GM21423 (cell line): ENCODE data around the gene RABGAP1.

Source experiments
- ATAC-seq: cut with Tn5 transposase; IDR thresholded peaks from one replicate; pipeline ENCODE4 v1.9.1; 2021; ENCODE audit warnings: mild to moderate bottlenecking, moderate library complexity; ENCODE audit not compliant: unreplicated experiment

The RABGAP1 gene

DNA sequence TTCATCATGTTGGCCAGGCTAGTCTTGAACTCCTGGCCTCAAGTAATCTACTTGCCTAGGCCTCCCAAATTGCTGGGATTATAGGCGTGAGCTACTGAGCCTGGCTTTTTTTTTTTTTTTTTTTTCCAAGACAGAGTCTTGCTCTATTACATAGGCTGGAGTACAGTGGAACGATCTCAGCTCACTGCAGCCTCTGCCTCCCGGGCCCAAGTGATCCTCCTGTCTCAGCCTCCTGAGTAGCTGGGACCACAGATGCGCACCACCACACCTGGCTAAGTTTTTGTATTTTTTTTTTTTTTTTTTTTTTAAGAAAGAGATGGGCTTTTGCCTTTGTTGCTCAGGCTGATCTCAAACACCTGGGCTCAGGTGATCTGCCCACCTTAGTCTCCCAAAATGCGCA is 66.4 kb downstream of the RABGAP1 start:
- no peak for ATAC-seq

DNA sequence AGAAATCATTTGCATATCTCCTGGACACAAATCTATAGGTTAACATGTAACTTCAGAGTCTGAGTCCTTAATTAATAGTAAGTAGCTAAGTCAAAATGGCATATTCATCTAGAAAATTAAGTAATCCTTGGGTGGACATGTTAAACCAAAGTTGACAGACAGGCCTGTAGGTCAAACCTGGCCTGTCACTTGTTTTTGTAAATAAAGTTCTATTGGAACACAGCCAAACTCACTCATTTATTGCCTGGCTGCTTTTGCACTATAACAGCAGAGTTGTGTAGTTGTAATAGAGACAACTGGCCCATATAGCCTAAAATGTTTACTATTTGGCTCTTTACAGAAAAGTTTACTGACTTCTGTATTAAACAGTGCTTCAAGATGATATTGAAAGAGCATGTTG is 68.1 kb downstream of the RABGAP1 start:
- no peak for ATAC-seq

DNA sequence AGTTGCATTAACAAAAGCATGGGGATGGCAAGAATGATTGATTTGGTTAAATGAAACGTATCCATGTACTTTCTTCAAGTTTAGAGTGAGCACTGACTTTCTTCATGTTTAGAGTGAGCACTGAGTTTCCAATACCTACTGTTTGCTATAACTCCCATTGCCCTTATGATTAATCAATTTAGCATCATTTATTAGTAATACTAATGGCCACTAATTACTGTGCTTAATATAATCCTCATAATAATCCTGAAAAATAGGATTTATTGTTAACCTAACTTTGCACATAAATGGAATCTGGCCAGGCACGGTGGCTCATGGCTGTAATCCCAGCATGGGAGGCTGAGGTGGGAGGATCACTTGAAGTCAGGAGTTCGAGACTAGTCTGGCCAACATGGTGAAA is 70.6 kb downstream of the RABGAP1 start:
- ATAC-seq: no peak

DNA sequence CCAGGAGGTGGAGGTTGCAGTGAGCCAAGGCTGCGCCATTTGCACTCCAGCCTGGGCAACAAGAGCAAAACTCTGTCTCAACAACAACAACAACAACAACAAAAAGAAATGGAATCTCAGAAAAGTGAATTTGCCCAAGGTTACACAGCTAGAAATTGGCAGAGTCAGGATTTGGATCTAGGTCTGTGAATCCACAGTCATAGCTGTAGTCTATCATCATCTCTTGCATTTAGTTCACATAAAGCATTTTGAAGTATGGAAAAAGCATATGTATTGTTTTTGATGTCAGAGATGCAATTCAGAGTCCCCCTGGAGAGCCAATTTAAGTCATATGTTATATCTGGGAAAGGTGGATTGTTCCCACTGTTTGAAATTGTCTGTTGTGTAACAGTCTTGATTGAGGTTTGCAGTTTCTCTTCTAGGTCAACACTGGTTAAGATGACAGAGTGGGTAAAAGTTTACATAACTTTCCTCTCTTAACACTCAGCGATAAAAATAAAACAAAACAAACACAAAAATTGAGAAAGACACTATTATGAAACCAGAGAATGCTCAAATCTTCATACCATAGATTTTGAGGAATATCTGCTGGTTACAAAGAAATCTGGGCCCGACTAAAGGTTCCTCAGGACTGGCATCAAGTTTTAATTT is 71.2 kb downstream of the RABGAP1 start:
- ATAC-seq: no peak

DNA sequence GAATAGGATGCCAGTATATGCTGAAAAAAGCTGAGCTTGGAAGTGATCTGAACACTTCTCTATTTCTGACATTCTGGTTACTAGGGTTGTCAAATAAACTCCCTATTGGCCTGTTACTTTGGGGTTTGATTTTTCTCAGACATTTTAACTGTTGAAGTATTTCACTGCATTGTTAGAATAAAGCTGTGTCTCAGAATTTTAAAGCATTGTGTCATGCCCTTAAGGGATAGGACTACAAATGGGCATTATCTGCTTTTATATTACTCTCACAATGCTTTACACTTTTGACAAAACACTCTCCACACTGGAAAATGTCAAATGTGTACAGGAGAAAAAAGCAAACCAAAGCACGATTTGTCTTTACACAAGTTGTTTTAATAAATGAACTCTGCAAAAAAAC is 75.8 kb downstream of the RABGAP1 start:
- no peak for ATAC-seq

DNA sequence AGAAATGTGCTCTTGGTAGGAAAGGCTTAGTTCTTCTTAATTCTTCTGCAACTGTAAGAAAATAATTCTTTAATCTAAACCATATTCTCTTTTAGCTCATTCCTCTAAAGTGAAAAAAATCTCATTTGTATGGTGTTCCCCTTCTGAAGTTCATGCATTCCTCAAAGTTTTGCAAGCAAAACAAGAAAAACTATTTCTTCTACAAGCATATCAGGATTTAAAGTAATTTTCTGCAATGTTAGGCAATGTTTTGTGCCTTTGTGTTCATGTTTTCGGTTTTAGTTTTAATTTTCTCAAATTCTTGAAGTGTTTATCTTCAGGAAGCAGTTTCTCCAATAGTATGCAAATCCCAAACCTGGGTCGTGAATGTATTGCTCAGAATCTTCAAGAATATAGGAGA is 80.0 kb downstream of the RABGAP1 start:
- no peak for ATAC-seq

DNA sequence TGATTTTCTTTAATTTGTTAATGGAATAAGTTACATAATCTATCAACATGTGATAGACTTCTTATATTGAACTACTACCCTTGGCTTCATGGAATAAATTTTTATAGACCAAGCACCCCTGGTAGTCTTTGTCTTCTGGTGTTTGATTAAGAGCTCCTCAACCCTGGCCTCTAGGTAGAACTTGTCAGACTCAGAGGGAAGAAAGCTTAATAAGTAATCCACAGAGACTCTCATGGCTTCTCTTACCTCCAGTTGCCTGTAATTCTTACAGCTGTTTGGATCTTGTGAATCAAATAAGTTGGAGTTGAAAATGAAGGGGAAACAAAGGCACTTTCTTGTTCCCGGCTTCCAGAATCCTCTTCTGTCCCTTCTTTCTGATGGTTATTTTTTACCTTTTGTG is 85.6 kb downstream of the RABGAP1 start:
- no peak for ATAC-seq

DNA sequence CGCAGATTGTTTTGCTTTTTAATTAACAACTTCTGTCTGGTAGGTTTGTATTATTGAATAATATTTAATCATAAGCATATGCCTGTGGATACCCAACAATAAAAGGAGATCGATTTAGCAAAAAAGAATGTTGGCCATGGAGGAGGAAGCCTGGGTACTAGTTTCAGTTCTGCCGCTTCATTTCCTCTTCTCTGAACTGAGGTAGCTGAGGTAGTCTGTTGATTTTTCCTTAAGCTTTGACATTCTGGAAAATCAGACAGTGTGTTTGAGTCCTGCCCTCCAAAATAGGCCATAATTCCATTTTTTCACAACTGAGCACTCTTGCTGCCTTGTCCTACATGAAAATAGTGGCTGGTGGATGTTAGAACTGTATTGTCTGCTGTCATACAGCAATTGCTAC is 86.7 kb downstream of the RABGAP1 start:
- no peak for ATAC-seq

DNA sequence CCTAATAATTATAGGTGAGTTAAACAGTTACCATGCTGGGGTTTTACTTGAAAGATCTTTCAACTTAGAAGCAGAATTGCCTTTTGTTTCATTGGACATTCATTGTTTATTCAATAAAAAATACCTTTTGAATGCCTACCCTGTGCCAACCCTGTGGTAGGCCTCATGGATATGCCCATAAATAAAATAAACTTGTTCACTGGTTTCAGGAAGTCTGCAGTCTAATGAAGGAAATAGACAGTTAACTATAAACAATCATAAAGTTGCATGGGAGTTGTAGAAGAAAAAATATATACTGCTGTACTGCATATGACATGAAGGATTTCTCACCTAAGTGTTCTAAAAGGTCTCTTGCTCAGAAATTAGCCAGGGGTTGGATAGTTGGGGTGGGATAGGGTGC is 87.3 kb downstream of the RABGAP1 start:
- ATAC-seq: no peak

DNA sequence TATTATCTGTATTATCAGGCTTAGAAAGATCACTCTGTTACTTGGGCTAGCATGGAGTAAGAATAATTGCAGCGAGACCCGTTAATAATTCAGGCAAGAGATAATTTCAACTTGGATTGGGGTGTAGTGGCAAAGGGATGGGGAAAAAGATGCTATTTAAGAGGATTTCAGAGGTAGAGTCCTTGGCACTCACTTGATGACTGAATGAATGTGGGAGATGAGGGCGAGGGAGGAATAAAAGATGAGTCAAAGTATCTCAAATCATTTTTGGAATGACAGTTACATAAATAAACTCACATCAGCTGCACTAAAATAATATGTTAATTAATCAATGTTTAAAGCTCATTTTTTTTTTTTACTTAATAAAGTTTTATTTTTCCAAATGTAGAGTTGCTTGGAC is 88.2 kb downstream of the RABGAP1 start:
- no peak for ATAC-seq

DNA sequence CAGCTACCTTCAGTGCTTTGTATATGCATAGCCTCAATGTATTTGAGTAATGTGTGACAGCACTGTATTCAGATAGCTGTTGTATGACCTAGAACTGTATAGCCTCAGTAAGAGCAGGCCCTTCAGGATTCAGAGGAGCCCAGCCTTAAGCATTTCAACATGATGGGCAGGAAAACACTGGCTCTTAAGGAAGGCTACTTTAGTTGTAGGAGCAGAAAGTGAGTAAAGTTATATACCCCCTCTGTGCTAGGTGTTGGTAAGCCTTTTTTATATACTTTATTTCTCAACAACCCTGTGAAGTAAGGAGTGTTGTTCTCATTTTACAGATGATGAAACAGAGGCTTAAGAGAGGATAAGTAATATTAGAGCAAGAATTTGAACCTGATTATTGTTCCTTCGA is 91.1 kb downstream of the RABGAP1 start:
- ATAC-seq: no peak

DNA sequence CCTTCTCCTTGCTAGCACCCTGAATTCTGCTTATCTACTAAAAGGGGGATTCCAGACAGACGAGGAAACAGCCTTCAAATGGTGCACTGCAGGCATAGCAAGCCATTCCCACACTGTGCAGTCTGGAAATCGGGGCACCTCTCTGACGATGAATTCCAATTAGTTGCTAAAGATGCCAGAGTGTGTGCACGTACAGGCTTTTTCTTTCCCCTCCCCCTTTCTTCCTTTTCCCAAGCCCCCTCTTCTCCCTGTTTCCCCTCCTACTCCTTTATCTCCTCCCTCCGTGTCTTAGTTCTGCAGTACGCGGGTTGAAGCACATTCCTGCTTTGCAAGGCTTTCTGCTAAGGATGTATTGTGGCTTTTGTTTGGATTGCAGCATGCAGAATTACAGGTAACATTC is 92.5 kb downstream of the RABGAP1 start, which contains the start of gene GPR21:
Gene GPR21, plus strand, starts transcription at position 316 of the 400 bp plus-strand sequence. CDS start 900 bp downstream, outside the sequence.
- no peak for ATAC-seq

DNA sequence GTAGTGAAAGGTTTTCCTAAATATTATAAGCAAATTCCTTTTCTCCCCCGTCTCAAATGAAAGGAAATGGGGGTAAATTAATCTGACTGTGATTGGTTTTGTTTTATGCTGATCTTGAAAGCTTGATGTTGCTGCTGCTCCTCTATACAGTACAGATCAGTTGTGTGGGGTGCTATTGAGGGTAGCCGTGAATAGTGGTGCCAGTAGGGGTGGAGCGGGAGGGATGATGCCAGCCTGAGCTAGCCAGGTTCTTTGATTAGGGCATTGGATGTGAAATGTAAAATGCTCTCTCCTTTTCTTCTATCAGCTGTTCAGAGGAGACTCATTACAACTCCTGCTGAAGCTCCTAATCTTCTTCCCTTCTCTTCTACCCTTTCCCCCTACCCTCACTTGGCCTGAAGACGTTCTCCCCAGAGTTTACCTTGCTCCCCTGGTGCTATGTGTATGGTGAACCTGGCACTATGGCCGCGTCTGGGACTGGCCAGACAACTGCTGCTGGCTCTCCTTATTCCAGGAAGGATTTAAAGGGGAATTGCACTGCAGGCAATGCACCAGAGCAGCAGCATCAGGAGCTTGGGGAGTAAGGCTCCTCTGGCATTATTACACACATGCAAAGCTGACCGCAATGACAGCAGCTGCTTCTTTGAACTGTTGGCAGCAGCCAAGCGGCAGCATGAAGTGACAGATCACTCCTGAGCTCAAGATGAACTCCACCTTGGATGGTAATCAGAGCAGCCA is 93.2 kb downstream of the RABGAP1 start:
- peak; percentile 53 for ATAC-seq

DNA sequence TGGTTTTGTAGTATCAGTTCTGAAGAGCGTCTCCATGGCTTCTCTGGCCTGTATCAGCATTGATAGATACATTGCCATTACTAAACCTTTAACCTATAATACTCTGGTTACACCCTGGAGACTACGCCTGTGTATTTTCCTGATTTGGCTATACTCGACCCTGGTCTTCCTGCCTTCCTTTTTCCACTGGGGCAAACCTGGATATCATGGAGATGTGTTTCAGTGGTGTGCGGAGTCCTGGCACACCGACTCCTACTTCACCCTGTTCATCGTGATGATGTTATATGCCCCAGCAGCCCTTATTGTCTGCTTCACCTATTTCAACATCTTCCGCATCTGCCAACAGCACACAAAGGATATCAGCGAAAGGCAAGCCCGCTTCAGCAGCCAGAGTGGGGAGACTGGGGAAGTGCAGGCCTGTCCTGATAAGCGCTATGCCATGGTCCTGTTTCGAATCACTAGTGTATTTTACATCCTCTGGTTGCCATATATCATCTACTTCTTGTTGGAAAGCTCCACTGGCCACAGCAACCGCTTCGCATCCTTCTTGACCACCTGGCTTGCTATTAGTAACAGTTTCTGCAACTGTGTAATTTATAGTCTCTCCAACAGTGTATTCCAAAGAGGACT is 94.2 kb downstream of the RABGAP1 start:
- ATAC-seq: no peak

DNA sequence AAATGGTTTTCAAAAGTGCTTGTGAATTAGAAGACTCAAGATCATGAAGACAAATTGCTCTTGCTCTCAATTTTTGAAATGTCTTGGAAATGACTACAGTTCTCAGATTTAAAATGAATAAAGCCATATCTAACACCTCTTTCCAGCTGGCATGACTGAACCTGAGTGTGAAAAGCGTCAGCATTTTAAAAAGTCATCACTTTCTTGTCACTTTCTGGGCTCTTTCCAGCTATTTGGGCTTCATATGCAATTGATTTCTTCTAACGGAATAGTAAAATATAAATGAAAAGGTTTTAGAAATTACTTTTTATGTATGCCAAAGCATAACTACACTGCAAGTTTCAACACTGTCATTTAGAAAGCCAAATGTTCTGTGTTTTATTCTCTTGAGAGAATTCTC is 95.0 kb downstream of the RABGAP1 start:
- no peak for ATAC-seq

DNA sequence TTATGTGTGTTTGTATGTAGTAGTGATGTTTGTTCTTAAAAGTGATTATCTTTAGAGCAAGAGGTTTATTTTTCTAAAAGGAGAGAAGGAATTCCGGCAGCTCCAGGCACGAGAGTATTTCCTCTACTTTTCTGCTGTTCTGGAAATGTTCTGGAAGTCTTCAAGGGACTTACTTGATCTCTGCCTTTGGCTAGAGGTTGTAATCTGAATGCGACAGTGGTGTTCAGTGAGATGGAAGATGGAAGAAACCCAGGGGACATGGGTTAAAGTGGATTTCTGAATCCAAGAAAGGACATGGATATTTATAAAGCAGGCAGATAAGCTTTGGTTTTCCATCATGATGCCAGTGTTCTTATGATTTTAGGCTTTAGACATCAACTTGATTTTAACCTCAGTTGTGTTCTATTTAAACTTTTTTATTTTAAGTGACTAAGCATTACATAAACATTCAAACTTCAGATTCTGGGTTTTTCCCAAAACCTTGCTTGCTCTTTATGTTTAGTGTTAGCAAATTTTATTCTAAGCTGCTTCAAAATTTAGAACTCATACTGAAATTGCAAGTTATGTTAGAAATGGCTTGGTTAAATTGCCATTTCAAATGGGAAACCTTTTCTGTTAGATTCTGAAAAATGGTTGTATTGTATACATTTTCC is 96.2 kb downstream of the RABGAP1 start:
- no peak for ATAC-seq

DNA sequence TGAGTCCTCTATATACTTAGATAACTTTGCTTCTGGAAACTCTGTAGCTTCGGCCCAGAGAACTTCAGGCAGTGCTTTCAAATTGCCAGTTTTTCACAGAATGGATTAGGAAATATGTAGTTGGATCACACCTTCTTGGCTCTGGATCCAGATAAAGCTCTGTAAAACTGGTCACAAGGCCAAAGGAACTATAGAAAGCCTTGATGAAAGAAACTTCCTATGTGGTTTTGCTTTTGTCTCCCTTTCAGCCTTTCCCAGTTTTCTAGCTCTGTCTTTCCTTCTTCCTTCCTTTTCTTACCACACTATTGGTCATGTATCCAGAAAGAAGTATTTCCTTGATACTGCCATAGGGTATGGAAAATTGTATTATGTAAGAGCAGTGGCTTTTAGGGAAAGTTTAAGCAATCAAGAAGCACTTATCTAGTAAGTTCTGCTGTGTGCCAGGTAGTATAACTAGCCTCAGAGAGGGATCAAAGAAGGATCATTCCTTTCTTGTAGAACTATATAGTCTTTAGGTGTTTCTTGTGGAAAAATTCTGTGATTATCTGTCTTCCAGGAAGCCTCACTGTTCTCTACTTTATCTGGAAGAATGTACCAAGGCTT is 98.9 kb downstream of the RABGAP1 start:
- ATAC-seq: no peak

DNA sequence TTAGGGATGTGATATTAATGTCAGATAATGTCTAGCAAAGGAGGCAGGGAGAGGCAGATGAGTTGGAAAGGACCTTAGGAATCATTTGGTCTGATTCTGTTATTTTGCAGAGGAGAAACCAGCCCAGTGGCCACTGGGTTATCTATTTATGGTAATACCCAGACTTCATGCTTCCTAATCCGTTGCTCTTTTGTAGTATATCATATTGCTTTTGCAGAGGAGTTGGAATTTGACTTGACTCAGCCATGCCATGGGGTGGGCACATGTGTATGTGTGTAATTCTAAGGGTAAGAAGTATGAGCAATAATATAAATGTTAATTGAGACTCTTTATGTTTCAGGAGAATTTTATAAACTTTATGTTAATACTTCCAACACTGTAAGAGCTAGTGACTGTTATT is 100.0 kb downstream of the RABGAP1 start:
- no peak for ATAC-seq

DNA sequence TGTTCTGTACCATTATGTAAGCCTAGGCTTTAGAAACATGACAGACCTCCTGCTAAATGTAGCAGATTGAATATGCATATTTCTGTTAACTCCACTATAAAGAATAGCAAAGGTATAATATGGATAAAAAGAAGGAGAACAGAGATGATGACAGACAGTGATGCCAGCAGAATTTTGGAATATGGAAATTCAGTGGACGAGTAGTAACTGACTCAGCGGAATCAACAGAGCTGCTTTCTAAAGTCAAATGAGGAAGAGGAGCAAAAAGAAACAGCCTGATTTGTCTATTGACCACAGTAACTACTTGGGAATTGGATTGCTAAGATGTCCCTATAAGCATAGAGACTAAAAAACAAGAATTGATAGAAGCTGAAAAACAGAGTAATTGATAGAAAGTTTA is 100.7 kb downstream of the RABGAP1 start:
- no peak for ATAC-seq

DNA sequence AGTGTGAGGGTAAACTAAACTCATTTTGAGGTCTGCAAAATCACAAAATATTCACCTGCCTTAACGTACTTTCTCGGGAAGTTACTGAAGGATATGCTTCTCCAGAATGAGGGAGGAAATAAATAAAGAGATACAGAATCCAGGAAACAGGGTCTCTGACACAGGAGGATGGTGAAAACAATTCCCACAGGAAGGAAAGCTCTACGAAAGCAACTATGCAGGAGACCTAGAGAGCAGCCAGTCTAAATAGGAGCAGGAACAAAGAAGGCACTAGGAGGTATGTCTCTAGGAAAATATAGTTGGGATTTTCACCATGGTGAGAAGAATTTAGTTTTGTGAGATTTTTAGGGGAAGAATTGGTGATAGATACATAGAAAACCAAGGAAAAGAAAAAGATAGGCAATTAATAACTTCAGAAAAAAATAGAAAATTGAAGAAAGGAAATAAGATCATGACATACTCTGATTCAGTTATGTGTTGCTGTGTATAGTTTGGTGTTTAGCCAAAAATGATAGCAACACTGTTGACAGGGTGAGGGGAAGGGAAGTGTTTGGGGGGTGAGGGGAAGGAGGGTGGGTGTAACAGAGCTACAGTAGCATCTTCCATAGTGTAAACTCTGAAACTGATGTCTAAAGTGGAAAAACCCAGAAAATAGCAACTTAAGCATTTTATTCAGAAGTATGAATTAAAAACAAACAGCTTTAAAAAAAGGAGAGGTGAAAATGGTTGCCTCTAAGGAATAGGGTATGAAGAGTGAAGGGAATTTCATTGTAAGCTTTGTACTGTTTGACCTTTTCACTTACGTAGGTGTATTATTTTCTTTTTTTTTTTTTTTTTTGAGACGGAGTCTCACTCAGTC is 102.5 kb downstream of the RABGAP1 start:
- no peak for ATAC-seq
